Large intestine (tissue), 3 donors: ENCODE results near the gene GJB2. TPM values are rescaled to one million over a fixed set of nuclear protein-coding genes. Genes with fewer than 3 reads are reported as not detected.

ENCODE experiments used
- DNase-seq, 2 donors: peaks; one replicate each; pipeline versions ENCODE4 v3.0.0 to v3.0.0-alpha.2; 2013
- H3K27ac ChIP-seq: one replicate; pipeline ENCODE4 v1.5.1; 2013; ENCODE audit warnings: low read length
- H3K27me3 ChIP-seq: 2 replicates; pipeline ENCODE4 v1.6.1; 2013; ENCODE audit warnings: low read length; ENCODE audit not compliant: control insufficient read depth, insufficient read depth
- H3K36me3 ChIP-seq: 2 replicates; pipeline ENCODE4 v1.6.1; 2013; ENCODE audit warnings: low read length; ENCODE audit not compliant: control insufficient read depth, insufficient read depth
- H3K4me1 ChIP-seq: one replicate; pipeline ENCODE4 v1.6.1; 2013; ENCODE audit warnings: low read length; ENCODE audit not compliant: control insufficient read depth, insufficient read depth
- H3K4me3 ChIP-seq: one replicate; pipeline ENCODE4 v1.5.1; 2013; ENCODE audit warnings: low read length
- H3K9me3 ChIP-seq: one replicate; pipeline ENCODE4 v1.6.1; 2013; ENCODE audit warnings: mild to moderate bottlenecking, low read depth, low read length, moderate library complexity; ENCODE audit not compliant: control insufficient read depth
- WGBS: methylation state at CpG from one replicate; pipeline ENCODE4 v1.1.5; 2013; ENCODE audit warnings: low lambda C conversion rate; ENCODE audit not compliant: insufficient coverage; 5-methylcytosine and 5-hydroxymethylcytosine counted together
- polyA plus RNA-seq: library from polyadenylated mRNA; unstranded; fragments of 120-200 nt; gene quantifications from one replicate; pipeline ENCODE4 v1.2.1, GENCODE V29; 2013

The GJB2 gene
- polyA plus RNA-seq, 1 donor, result 4.1 TPM

DNA sequence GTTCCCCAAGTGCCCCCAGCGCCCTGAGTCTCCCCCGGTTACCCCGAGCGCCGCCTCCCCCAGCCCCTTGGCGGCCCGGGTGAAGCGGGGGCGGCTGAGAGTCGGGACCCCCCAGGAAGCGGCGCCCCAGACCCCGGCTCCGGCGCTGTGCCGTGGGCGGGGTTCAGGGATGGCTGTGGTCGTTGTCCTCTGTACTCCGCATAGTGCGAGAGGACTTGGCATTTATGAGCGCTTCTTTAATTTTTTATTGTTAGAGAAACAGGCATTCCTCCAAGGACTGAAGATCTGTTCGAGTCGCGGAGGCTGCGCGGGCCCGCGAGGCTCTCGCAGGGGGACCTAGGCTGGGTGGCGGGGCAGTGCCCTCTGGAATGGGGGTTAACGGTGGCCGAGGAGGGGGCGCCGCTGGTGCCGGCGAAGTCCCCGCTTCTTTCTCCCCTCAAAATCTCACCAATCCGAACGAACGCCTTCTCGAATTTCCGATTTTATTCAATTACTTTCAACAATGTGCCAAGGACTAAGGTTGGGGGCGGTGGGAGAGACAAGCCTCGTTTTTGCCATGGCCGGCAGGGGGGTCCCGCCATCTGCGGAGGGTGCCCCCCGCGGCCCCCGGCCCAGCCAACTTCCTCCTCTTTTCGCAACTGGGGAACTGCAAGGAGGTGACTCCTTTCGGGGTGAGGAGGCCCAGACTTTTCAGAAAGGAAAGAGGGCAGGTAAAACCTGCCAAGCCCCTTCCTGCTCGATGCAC, 596 bp upstream of the GJB2 start:
- no CpG with 5 or more reads among the region's 53 CpGs for WGBS

DNA sequence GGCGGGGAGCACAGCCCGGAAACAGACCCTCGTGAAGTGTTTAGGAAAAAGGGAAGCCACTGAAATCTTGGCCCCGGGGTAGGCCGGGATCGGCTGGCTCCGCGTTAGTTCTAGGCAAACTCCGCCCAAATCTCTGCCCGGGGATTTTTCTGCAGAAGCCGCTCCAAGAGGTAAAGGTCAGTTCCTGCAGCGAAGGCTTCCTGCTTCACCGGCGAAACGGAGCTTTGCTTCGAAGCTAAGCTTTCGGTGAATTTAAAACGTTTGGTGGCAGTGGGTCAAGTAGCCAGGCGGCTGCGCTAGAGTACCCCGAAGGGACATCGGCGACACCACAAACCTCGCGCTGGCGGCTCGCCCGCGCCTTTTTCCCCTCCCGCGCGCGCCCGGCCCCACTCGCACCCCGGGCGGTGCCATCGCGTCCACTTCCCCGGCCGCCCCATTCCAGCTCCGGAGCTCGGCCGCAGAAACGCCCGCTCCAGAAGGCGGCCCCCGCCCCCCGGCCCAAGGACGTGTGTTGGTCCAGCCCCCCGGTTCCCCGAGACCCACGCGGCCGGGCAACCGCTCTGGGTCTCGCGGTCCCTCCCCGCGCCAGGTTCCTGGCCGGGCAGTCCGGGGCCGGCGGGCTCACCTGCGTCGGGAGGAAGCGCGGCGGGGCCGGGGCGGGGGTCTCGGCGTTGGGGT, 441 bp downstream of the GJB2 start:
- H3K9me3 ChIP-seq, result peaks cover 6% of the 10 kb centered on the region
- H3K27ac ChIP-seq, result no peak overlapping the region
- H3K4me1 ChIP-seq, result peaks cover 22% of the 10 kb centered on the region
- no peaks in the 10 kb centered on the region for H3K36me3 ChIP-seq
- H3K27me3 ChIP-seq, result peaks cover 69% of the 10 kb centered on the region
- no CpG with 5 or more reads among the region's 73 CpGs for WGBS
- peak in 1 of 2 donors; percentile 52 for DNase-seq
- H3K4me3 ChIP-seq, result peak overlapping the region; percentile 43

More for the DNA sequence above, 596 bp upstream of the GJB2 start:
- Histone ChIP-seq H3K4me3 (peak overlapping the region; percentile 9), H3K9me3 (peaks cover 6% of the 10 kb centered on the region), H3K4me1 (peaks cover 31% of the 10 kb centered on the region), H3K27ac (no peak overlapping the region), H3K27me3 (peaks cover 69% of the 10 kb centered on the region), H3K36me3 (no peaks in the 10 kb centered on the region)
- peak in 1 of 2 donors; percentile 20 for DNase-seq

DNA sequence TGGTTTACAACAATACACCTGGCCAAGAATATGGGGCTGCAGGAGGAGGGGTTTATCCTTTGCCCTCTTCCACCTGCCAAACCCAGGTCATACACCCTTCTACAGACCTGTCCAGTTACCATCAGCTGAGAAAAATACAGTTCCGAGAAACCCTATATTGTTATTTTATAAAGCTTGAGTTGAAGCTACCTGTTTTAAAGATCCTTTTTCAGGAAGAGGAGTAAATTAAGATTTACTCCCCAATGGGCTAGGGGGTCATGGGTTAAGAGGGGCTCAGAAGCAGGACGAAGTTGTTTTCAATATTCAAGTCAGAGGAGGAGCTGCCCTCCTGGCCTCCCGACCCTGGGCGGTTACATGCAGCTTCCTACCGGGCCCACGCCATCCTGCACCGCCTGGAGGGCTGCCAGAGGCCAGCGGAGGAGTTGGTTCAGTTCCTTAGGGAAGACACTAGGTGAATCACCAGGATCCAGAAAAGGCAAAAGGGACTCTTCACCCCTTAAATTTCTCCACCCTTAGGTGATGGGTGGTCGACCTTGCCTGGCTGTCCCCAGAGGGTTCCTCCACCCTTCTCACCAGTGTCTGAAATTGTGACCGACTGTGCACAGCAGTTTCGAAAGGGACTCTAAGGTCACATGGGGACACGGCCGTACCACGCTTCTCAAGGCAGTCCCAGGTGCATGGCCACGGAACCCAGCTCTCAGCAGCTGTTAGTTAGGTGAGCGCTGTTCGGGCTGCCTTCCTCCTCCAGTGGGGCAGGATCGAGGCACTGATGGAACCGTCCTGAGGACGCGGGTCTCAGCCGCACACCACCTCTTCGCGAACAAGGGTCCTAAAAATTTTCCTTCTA, 1.2 kb downstream of the GJB2 start:
- Histone ChIP-seq H3K4me1 (peaks cover 22% of the 10 kb centered on the region), H3K36me3 (no peaks in the 10 kb centered on the region), H3K9me3 (peaks cover 6% of the 10 kb centered on the region), H3K27ac (no peak overlapping the region), H3K27me3 (peaks cover 65% of the 10 kb centered on the region), H3K4me3 (peak overlapping the region; percentile 43)
- WGBS, result no CpG with 5 or more reads among the region's 24 CpGs
- DNase-seq, result peak in 1 of 2 donors; percentile 43

DNA sequence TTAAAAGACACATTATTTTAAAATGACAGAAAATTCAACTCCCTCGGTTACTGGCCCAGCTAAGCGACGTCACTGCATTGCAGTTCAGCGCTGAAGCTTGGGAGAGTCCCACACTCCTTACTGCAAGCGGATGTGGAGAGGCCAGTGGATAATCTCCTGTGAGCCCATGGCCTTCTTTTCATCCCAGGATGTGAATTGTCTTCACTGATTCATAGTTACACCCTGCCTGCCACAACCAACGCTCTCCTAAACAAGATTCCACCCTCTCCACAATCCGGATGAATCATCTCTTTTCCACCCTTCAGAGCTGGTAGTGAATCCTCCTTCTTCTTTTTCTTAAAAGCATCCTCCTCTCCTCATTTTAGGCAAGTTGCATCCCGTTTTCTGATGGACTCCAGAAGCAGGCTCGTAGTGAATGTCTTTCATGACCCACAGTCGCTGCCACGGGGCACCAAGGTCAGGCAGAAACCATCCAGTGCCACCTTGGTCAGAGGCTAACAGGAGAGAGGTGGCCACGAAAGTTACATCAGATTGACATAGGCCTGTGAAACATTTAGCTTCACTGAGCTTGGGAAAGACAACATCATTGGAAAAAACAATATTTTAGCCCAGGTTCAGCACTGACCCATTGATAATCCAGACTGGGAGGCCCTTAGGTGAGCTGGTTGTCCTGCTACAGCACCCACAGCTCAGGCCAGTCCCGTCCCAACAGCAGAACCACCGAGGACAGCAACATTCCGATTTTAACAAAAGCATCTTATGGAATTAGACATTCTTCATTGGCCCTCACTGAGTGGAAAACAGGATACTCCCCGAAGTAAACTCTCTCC, 2.0 kb downstream of the GJB2 start:
- Histone ChIP-seq H3K27ac (no peak overlapping the region), H3K36me3 (no peaks in the 10 kb centered on the region), H3K4me3 (no peak overlapping the region), H3K4me1 (peaks cover 22% of the 10 kb centered on the region), H3K27me3 (peaks cover 58% of the 10 kb centered on the region), H3K9me3 (peaks cover 6% of the 10 kb centered on the region)
- DNase-seq, result no peak
- WGBS, result 13% methylated on average over 1 of the region's 16 CpGs

DNA sequence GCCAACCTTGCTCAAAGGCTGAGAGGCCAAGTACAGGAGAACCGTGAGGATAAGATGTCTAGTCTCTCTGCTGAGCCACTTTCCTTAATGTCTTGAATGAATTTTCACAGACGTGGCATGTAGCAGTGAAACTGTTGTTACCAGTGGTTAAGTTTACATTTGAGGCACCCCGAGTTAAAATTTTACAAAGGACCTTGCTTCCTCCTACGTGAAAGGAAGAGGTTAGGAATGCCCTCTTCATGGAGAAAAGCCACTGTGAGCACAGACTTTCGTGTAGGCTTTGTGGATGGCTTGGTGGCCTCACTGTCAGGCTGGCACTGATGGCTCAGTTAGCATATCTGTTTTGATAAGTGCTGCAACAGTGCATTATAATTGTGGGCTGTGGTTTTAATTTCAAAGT, 2.7 kb downstream of the GJB2 start:
- Histone ChIP-seq H3K4me3 (no peak overlapping the region), H3K27me3 (peaks cover 53% of the 10 kb centered on the region), H3K36me3 (no peaks in the 10 kb centered on the region), H3K9me3 (peaks cover 6% of the 10 kb centered on the region), H3K27ac (no peak overlapping the region), H3K4me1 (peaks cover 22% of the 10 kb centered on the region)
- no CpG with 5 or more reads among the region's 5 CpGs for WGBS
- DNase-seq, result no peak

DNA sequence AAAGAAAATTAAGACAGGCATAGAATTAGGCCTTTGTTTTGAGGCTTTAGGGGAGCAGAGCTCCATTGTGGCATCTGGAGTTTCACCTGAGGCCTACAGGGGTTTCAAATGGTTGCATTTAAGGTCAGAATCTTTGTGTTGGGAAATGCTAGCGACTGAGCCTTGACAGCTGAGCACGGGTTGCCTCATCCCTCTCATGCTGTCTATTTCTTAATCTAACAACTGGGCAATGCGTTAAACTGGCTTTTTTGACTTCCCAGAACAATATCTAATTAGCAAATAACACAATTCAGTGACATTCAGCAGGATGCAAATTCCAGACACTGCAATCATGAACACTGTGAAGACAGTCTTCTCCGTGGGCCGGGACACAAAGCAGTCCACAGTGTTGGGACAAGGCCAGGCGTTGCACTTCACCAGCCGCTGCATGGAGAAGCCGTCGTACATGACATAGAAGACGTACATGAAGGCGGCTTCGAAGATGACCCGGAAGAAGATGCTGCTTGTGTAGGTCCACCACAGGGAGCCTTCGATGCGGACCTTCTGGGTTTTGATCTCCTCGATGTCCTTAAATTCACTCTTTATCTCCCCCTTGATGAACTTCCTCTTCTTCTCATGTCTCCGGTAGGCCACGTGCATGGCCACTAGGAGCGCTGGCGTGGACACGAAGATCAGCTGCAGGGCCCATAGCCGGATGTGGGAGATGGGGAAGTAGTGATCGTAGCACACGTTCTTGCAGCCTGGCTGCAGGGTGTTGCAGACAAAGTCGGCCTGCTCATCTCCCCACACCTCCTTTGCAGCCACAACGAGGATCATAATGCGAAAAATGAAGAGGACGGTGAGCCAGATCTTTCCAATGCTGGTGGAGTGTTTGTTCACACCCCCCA, 3.8 kb downstream of the GJB2 start:
- H3K36me3 ChIP-seq, result no peaks in the 10 kb centered on the region
- H3K9me3 ChIP-seq, result peaks cover 6% of the 10 kb centered on the region
- DNase-seq, result no peak
- H3K27ac ChIP-seq, result no peak overlapping the region
- H3K27me3 ChIP-seq, result peaks cover 44% of the 10 kb centered on the region
- H3K4me1 ChIP-seq, result peaks cover 19% of the 10 kb centered on the region
- no peak overlapping the region for H3K4me3 ChIP-seq
- WGBS, result 100% methylated on average over 3 of the region's 28 CpGs

DNA sequence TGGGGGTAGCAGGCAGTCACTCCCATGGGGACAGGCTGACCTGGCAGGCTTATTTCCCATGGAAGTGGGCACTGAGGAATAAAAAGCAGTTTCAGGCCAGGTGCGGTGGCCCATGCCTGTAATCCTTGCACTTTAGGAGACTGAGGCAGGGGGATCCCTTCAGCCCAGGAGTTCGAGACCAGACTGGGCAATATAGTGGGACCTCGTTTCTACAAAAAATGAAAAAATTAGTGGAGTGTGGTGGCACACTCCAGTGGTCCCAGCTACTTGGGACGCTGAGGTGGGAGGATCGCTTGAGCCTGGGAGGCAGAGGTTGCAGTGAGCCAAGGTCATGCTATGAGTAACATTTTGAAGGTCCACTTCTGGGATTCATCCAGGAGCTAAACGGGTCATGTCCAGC, 6.0 kb downstream of the GJB2 start:
- H3K27ac ChIP-seq, result no peak overlapping the region
- H3K36me3 ChIP-seq, result no peaks in the 10 kb centered on the region
- peaks cover 25% of the 10 kb centered on the region for H3K27me3 ChIP-seq
- no peak for DNase-seq
- no peaks in the 10 kb centered on the region for H3K9me3 ChIP-seq
- WGBS, result no CpG with 5 or more reads among the region's 6 CpGs
- no peak overlapping the region for H3K4me3 ChIP-seq
- H3K4me1 ChIP-seq, result peaks cover 9% of the 10 kb centered on the region

DNA sequence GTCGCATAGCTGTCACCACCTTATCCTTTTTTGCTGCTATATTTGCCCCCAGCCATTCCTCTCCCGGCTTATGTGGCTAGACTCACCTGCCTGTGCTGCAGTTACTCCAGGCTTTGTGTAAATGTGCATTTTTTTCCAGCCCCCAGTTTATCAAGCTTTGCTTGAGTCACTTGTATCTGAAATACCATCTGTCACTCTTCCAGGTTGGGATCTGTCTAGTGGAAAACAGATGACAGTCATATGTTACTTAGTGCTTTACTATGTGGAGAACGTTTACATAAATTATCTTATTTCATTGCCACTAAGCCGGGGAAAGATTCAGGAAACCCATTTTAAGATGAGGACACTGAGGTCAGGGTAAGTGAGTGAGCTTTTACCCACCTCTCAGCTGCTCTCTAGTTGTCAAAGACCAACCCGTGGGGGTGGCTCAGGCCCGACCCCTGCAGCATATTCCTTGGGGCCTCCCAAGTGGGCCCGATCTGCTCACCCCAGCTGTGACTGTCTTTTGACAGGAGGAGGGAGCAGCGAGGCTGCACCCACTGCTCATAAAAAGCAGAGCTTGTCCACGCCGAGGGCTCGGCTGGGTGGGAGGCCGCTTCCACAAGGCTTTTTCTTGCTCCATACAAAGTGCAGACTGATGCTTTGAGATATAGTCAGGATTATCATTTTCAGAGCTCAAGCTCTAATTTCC, 7.2 kb downstream of the GJB2 start:
- DNase-seq, result no peak
- Histone ChIP-seq H3K27me3 (peaks cover 13% of the 10 kb centered on the region), H3K9me3 (no peaks in the 10 kb centered on the region), H3K4me1 (peaks cover 5% of the 10 kb centered on the region), H3K36me3 (no peaks in the 10 kb centered on the region), H3K27ac (no peak overlapping the region), H3K4me3 (no peak overlapping the region)
- WGBS, result 100% methylated on average over 3 of the region's 12 CpGs
